Measurements from ENCODE around the gene NT5DC3. TPM values are rescaled to one million over a fixed set of nuclear protein-coding genes. Genes with fewer than 3 reads are reported as not detected.

The NT5DC3 gene
- 7.9 and 9.0 TPM in 2 replicates for total RNA-seq (2014; rRNA removed; shearing (Covaris generic))

DNA sequence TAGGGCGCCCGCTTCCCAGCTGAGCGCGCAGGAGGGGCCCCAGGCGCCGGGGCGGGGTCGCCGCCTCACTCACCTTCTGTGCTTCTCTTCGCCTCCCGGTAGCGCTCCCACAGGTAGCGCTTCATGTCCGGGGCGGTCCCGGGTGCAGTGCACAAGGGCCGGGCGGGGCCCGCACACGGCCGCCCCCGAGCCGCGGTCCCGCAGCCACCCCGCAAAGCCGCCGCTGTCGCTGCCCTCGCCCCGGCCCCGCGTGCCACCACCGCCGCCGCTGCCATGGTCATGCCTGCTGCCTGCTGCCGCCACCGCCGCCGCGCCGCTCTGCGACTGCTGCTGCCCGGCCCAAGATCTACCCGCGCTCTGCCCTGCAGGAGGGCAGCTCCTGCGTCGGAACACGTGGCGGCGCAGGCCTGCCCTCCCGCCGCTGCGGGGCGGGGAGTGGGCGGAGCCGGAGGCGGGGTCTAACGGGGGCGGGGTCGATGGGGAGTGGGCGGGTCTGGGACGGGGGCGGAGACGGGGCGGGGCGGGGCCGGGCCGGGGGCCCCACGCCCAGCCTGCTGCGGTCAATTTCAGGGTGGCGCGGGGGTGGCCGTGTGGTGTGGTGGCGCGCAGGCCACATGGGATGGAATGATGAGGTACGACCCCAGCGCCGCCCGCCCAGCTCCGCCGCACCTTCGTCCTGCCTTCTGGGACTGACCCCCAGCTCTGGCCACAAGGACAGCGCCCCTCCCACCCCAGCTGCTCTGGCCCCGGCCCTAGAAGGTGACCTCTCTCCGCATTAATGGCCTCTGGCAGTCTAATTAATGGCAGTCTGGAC is at the start of gene NT5DC3:
Gene NT5DC3 (minus strand): TSS at position 359 of the 814 bp plus-strand sequence. CDS start 78 bp downstream, at position 281.
- peak; percentile 80 for DNase-seq (ENCODE audit: low spot score)

- no peak for DNase-seq (ENCODE audit: low spot score)
These were observed 46.7 kb upstream of the NT5DC3 start for GRCh38 chr12:103887738-103888137.

- DNase-seq (ENCODE audit: low spot score) = no peak
These were observed 45.3 kb upstream of the NT5DC3 start for GRCh38 chr12:103886195-103886797.

DNA sequence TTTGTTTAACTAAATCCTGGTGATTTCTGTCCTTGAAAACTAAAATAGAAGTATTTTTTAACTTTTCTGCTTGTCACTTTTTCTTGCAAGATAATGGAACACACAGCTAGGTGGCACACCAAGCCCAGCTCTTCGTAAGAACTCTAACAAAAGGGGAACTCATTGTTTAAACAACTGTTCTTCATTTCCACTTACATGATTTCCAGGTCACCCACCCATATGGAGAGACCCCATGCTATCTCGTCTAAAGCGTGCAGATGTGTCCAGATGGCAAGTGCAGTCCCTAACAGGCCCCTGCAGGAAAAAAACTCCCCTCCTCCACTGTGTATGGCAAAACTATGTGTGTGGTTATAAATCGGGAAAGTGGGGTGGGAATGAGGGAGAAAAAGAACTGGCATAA is 43.3 kb upstream of the NT5DC3 start:
- DNase-seq (ENCODE audit: low spot score) = peak; percentile 30

GRCh38 chr12:103883908-103884307 is 42.9 kb upstream of the NT5DC3 start:
- DNase-seq (ENCODE audit: low spot score) = no peak

GRCh38 chr12:103882861-103883596 is 42.0 kb upstream of the NT5DC3 start:
- no peak for DNase-seq (ENCODE audit: low spot score)

DNA sequence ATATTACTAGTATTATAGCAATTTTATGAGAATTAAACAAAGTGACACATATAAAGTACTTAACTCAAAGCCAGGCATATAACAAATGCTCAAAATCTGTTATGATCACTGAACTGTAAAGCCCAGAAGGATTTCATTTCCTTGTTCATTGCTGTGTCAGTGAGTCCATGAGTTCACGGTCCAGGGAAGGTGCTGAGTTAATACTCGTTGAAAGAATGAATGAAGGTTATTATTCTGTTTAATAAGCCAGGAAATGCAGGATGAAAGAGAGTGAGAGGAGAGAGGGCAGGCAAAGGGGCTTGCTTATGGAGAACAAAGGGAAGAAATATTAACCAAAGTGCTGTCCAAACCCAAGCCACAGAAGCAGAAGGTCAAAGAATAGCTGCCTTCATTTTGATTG is 40.2 kb upstream of the NT5DC3 start:
- no peak for DNase-seq (ENCODE audit: low spot score)

DNA sequence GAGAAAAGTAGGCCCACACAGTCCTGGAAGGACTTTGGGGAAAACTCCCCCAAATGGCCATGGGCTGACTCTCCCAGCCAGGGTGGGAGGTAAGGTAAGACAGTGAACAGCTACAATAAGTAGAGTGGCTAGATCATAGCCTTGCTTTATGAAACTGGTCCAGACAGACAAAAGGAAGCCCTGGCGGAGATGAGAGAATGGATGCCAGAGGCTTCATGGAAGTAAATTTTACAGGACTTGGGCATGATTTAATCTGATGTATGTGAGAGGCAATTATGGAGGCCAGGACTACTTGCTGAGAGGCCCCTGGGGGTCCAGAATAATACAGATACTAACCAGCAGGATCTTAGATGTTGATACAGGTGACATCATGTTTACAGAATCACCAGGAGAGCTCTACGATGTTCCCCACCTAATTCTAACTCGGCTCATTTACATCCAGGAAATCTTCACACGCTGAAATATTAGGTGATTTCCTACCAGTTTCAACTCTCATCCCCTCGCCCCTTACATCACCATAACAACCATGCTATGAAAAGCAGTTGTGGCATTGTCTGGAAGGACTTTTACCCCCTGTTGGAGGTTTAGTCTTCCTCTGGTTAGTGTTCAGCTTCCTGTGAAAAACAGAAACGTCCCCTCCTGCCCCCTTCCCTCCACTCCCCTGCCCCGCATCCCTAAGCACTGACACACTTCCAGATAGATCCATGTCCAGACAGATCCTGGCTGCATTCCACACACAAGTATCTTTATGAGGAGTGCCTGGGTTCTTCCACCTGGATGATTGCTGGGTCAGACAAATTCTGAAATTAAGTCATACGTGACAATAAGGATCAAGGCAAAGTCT is 39.5 kb upstream of the NT5DC3 start:
- no peak for DNase-seq (ENCODE audit: low spot score)

DNA sequence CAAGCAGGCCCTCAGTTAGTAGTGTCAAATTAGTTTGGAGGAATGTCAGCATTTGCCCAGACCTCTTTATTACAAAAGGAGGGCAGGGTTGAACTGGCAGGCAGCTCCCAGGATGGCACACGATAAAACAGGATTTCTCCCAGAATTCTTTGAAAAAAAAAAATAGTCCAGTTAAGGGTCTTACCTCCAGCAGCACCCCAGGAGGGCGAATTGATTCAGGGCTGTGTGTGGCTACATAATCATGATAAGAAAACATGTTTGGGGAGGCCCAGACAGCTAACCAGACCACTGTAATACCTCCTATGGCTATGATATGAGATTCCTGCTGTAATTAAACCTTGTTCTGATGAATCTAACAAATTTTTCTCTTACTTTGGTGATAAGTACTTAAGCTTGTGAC is 38.8 kb upstream of the NT5DC3 start:
- no peak for DNase-seq (ENCODE audit: low spot score)

DNA sequence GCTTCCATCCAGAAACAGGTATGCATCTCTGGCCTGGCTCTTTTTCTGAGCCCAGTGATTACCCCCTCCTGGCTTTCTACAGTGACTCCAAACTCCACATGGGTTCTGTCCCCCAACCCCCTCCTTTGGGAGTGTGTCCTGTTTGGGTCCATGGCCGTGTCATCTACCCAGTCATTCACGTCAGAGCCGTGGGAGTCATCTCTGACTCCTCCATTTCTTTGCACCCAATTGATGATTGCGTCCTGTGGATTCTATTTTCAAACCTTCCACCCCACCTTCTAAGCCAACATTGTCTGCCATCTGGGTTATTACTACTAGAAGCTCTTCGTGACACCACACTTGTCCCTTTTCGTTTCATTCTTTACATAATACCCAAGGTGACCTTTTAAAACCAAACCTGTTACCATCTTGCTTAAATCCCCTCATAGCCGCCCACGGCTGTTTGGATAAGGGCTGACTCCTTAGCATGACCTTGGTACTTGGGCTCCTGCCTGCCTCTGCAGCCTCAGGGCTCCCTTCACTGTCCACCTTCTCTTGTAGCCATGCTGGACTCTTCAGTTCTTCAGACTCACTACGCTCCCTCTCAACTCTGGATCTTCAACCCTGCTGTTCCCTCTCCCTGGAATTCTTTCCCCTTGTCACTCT is 38.1 kb upstream of the NT5DC3 start:
- DNase-seq (ENCODE audit: low spot score) = no peak

GRCh38 chr12:103877934-103878510 is 37.0 kb upstream of the NT5DC3 start:
- peak; percentile 86 for DNase-seq (ENCODE audit: low spot score)

GRCh38 chr12:103877288-103877687 is 36.3 kb upstream of the NT5DC3 start:
- no peak for DNase-seq (ENCODE audit: low spot score)

DNA sequence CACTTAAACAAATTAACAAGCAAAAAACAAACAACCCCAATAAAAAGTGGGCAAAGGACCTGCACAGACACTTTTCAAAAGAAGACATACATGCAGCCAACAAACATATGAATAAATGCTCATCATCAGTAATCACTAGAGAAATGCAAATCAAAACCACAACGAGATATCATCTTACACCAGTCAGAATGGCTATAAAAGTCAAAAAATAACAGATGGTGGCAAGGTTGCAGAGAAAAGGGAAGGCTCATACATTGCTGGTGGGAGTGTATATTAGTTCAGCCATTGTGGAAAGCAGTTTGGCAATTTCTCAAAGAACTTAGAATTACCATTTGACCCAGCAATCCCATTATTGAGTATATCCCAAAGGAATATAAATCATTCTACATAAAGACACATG is 34.6 kb upstream of the NT5DC3 start:
- no peak for DNase-seq (ENCODE audit: low spot score)

- no peak for DNase-seq (ENCODE audit: low spot score)
These were observed 27.2 kb upstream of the NT5DC3 start for GRCh38 chr12:103868215-103868614.

DNA sequence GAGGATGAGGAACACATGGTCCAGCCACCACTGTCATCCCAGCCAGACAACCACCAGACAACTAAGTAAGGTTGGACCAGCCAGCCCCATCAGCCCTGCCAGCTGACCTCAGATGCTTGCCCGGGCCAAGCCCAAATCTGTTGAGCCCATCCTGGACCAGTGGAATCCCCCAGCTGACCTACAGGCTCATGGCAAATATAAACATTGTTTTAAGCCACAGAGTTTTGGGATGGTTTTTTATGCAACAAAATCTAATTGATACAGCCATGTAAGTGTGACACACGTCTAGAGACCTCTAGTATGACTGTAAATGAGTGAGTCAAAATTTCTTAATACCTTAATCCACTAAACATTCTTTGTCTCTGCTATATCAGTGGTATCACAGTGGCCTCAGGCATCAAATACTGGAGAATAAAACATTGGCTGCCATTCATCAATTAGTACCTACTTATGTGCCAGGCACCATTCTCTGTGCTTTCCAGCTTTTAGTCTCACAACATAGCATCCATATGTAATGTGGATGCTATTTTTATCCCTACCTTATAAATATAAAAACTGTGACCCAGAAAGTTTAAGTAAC is 24.2 kb upstream of the NT5DC3 start:
- DNase-seq (ENCODE audit: low spot score) = no peak

DNA sequence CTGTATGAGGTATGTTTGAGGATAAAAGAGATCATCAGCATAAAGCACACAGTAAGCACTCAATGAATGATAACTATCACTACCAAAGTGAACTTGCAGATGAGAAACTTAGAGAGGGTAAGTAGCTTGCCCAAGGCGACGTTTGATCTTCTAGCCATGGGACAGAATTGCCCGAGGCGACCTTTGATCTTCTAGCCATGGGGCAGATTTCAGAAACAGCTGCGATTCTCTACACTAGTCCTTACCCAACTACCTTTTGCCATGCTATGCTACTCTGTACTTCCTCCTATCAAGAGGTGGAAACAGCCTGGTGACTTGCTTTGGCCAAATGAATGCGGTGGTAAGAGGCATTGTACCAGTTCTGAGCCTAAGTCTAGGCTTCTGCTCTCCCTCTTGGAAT is 23.7 kb upstream of the NT5DC3 start:
- DNase-seq (ENCODE audit: low spot score) = no peak

GRCh38 chr12:103858953-103859601 is 18.0 kb upstream of the NT5DC3 start:
- peak; percentile 92 for DNase-seq (ENCODE audit: low spot score)

- no peak for DNase-seq (ENCODE audit: low spot score)
These were observed 17.3 kb upstream of the NT5DC3 start for GRCh38 chr12:103858335-103858734.

DNA sequence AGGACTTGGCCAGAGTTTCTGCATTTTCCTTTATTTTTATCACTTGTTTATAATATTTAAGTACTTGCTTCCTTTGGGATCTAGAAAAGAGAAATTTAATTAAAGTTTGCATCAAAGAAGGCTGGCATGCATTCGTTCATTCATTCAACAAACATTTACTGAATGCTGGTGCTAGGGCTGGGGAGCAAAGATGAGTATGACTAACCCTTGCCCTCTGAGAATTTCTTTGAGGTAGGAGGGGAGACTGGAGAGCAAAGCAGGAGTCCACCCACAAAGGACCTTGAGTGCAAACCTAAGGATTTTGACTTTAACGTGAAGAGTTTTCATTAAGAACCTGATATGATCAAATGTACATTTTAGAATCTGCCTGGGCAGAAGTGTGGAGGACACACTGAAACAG is 16.1 kb upstream of the NT5DC3 start:
- no peak for DNase-seq (ENCODE audit: low spot score)

Data from HT-29 (cell line).